Measurements from ENCODE around the gene H2AZ2.

DNA sequence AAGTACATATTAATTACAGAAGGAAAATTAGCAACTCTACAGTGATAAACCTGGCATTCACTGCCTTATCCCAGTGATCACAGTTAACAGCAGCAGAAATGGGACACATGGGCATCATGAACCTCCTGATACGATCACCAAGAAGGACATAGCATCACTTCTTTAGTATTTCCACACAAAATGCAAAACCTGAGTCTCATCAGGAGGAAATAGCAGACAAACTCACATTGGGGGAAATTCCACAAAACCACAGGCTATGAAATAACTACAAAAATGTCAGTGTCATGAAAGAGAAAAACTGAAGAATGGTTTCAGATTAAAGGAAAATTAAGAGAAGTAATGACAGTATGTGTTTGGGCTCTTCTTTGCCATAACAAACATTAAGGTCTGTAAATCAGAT lies 49.4 kb upstream of the H2AZ2 start:
- no peak for TF ChIP-seq CTCF (IDR thresholded peaks at IDR 0.05; ENCODE audit: insufficient read depth, low read length)
- no peak for TF ChIP-seq POLR2AphosphoS5 (IDR thresholded peaks at IDR 0.05; ENCODE audit: low read depth)
- no peak for TF ChIP-seq REST (IDR thresholded peaks at IDR 0.05; ENCODE audit: insufficient replicate concordance, low read depth)

All from HL-60 (cell line).